ENCODE data around the gene DNAAF1.

Gene DNAAF1

GRCh38 chr16:84161801-84162200 is 16.7 kb downstream of the DNAAF1 start:
- no peak for DNase-seq

- DNase-seq = no peak
Observed at GRCh38 chr16:84165746-84166145, 20.6 kb downstream of the DNAAF1 start.

- DNase-seq = no peak
Observed at GRCh38 chr16:84166796-84167695, 21.9 kb downstream of the DNAAF1 start.

GRCh38 chr16:84169765-84170310 is 24.7 kb downstream of the DNAAF1 start:
- DNase-seq = no peak

GRCh38 chr16:84174396-84174795 is 29.3 kb downstream of the DNAAF1 start:
- no peak for DNase-seq

GRCh38 chr16:84175350-84176081 is 30.4 kb downstream of the DNAAF1 start:
- peak; percentile 96 for DNase-seq

GRCh38 chr16:84176192-84177053 is 31.3 kb downstream of the DNAAF1 start:
- peak; percentile 37 for DNase-seq

GRCh38 chr16:84177741-84178073 is 32.6 kb downstream of the DNAAF1 start:
- DNase-seq = peak; percentile 20

GRCh38 chr16:84178146-84178765 is 33.1 kb downstream of the DNAAF1 start:
- DNase-seq = no peak

GRCh38 chr16:84178892-84179611 is 33.9 kb downstream of the DNAAF1 start:
- DNase-seq = no peak

GRCh38 chr16:84179612-84180320 is 34.7 kb downstream of the DNAAF1 start:
- DNase-seq = no peak

GRCh38 chr16:84180519-84181140 is 35.5 kb downstream of the DNAAF1 start:
- DNase-seq = no peak

GRCh38 chr16:84181144-84181915 is 36.2 kb downstream of the DNAAF1 start:
- no peak for DNase-seq

- no peak for DNase-seq
Observed at GRCh38 chr16:84182104-84182503, 37.0 kb downstream of the DNAAF1 start.

- no peak for DNase-seq
Observed at GRCh38 chr16:84182680-84183571, 37.8 kb downstream of the DNAAF1 start.

- DNase-seq = no peak
Observed at GRCh38 chr16:84183572-84183875, 38.4 kb downstream of the DNAAF1 start.

GRCh38 chr16:84183911-84184591 is 38.9 kb downstream of the DNAAF1 start:
- DNase-seq = no peak

GRCh38 chr16:84184775-84185174 is 39.7 kb downstream of the DNAAF1 start:
- DNase-seq = no peak

All from suppressor macrophage treated with lipopolysaccharide for 4 hours (primary cell).